Occipital lobe (tissue), 2 donors: ENCODE measurements around the gene PCSK4. TPM values are rescaled to one million over a fixed set of nuclear protein-coding genes. Genes with fewer than 3 reads are reported as not detected.
"Not testable (repeated sequence)": the region's sequence is repeated elsewhere in the genome, so short reads cannot be mapped to it uniquely, and the experiment has no call there.

Experiments
- DNase-seq: peaks from one replicate; lab custom pipeline; 2025; lab: John Stamatoyannopoulos, UW
- total RNA-seq: library from RNA; depleted of rRNA; stranded (reverse); fragments of >200 nt; gene quantifications from one replicate; pipeline ENCODE4 v1.2.3, GENCODE V29; 2014

Gene PCSK4
- total RNA-seq, 1 donor from 2014 or later, result 1.7 TPM

DNA sequence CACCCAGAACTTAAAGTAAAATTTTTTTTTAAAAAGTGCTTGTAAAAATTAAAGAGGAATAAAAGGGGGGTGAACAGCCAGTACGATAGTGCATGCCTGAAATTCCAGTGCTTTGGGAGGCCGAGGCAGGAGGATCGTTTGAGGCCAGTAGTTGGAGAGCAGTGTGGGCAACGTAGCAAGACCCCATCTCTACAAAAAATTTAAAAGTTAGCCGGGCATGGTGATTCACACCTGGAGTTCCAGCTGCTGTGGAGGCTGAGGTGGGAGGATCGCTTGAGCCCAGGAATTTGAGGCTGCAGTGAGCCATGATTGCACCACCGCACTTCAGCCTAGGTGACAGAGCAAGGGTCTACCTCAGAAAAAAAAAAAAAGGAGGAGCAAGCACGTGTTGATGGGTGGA lies 14.9 kb upstream of the PCSK4 start:
- no peak for DNase-seq

DNA sequence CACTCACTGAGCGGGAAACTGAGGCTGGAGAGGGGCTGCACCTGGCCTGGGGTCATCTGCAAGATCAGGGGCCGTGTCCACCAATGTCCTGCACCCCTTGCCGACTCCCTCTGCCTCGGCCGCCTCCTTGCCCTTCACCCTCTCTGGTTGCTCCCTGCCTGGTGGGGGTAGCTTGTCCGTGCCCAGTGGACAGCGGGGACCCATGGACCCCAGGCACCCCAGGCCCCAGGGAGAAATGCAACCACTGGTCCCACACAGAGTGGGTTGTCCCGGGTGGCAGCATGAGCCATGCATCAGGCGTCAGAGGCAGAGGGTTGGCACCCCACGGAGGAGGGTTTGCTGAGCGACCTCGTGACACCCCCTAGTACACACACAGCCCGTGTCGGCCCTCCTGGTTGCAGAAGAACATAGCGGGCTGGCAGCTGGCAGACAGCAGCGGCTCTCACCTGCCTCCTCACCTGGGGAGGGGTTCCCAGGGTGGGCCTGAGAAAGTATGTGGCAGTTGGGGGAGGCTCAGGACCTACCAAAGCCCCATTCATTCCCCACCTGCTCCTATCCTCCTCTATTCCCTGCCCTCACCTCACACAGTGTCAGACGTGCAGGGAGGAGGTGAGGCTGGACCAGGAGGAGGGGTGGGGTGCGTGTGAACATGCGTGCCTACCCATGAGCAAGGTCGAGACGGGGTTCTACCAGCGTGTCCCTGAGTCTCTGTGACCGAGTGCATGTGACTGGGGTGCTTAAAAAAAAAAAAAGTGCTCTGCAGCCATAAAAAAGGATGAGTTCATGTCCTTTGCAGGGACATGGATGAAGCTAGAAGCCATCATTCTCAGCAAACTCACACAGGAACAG lies 14.0 kb upstream of the PCSK4 start:
- DNase-seq, result no peak

DNA sequence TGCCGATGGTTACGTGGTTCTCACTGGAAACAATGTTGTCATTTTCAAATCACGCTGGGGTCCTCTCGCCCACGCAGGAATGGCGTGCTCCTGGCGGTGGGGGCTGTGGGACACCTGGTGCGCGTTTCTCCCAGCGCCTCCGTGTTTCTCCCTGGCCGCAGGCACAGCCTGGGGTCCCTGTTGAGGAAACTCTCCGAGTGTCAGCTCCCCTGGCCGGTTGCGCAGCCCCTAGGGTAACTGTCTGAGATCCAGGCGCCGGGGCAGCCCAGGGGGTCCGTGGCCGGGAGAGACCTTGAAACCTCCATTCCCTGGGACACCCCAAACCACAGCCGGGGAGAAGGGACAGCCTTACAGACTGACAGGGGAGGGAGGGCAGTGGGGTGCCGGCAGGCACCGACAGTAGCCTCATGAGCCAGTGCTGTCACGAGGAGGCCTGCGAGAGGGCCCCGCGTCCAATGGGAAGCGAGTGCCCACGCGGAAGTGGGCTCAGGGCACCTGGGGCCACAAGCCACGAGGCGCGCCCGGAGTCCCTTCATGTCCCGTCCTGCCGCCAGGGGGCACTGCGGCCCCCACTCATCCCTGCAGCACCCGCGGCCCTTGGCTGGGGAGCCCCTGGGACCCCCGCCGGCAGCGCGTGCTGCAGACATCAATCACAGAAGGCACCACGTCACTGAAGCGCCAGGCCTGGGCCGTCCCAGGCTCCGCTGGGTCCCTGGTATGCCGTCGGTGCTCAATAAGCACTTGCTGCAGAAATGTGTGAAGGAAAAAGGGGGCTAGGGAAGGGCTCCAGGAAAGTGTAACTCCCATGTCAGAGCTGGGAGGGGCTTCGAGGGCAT lies 13.2 kb upstream of the PCSK4 start:
- DNase-seq, result no peak

DNA sequence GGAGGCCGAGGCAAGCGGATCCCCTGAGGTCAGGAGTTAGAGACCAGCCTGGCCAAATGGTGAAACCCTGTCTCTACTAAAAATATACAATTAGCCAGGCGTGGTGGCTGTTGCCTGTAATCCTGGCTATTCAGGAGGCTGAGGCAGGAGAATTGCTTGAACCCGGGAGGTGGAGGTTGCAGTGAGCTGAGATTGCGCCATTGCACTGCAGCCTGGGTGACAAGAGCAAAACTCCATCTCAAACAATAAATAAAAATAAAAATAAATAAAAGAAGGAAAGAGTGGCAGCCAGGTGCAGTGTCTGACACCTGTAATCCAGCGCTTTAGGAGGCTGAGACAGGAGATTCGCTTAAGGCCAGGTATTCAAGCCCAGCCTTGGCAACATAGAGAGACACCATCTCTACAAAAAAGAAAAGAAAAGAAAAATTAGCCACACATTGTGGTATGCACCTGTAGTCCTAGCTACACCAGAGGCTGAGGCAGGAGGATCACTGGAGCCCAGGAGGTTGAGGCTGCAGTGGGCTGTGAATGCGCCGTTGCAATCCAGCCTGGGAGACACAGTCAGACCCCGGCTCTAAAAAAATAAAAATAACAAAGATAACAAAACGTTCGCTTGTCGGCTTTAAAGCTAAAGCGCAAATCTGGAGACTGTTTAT lies 12.4 kb upstream of the PCSK4 start:
- no peak for DNase-seq

DNA sequence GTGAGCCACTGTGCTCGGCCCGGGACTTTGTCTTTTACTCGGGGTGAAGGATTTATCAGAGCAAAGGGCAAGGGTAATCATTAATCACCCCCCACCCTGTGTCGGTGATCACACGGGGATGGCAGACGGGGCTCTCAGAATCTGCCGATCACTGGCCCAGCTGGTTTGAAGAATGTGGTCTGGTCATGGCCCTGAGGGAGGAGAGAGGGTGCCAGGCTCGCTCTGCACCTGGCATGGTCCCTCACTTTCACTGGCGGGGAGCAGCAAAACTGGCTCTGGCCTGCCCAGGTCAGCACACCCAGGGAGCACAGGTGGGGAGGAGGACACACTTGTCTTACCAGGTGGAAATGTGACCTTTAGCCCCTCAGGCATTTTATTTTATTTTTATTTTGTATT lies 11.0 kb upstream of the PCSK4 start:
- no peak for DNase-seq

DNA sequence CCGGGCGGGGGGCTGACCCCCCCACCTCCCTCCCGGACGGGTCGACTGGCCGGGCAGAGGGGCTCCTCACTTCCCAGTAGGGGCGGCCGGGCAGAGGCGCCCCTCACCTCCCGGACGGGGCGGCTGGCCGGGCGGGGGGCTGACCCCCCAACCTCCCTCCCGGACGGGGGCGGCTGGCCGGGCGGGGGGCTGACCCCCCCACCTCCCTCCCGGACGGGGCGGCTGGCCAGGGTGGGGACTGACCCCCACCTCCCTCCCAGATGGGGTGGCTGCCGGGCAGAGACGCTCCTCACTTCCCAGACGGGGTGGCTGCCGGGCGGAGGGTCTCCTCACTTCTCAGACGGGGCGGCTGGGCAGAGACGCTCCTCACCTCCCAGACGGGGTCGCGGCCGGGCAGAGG lies 9.1 kb upstream of the PCSK4 start:
- not testable (repeated sequence) for DNase-seq

DNA sequence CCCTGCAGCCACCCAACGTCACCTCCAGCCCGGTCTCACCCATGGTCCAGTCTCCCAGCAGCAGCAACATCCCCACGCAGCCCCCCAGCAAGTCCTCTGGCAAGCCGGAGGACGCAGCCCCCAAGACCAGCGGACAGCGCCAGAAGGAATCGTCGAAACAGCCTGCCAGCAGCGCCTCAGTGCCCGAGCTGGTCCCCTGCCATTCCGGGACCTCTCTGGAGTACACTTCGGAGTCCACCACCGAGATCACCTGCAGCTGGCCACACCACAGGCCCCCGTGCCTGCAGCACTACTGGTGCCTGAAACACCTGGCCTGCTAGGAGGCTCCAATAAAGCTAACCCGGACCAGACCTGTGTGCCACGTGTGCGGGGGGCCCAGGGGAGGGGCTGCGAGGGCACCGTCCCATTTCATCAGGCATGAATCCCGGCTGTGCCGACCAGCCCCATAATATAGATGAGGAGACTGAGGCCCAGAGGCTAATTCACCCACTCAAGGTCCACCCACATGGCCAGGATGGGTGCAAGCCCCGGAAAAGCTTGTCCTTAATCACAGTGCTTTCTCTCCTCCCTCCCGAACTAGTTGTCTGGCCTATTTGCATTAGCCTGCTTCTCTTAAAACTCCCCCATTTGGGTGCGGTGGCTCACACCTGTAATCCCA lies 7.6 kb upstream of the PCSK4 start:
- DNase-seq, result no peak

DNA sequence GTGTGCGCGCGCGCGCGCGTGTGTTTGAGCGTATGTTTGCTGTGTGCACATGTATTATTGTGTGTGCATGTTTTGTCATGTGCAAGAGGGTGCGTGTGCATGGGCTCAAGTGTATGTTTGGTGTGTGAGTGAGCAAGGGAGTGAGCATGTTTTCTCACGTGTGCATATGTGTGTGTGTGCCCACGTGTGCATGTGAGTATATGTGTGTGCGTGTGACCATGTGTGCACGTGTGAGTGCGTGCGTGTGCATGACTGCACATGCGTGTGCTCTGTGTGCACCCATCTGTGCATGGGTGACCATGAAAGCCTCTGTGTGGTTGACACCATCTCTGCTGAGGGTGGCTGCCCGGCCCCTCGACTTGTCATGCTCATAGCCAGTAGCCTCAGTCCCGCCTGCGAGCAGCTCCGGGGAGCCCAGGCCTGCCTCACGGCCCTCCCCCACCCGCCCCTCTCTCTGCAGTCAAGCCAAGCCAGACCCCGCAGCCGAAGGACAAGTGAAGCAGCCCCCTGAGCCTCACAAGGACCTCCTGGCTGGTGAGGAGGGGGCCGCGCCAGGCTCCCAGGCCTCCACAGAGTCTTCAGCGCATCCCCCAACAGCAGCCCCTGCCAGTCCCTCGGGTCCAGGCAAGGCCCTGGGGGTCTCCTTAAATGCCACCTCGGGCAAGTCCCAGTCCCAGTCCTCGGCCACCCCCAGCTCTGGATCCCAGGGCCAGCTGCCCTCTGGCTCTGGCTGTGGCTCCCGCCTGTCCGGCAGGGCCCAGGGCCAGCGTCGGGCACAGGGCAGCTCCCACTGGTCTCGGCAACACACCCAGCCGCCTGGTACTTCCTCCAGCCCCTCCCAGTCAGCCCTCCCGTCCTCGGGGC lies 6.8 kb upstream of the PCSK4 start:
- DNase-seq, result no peak

DNA sequence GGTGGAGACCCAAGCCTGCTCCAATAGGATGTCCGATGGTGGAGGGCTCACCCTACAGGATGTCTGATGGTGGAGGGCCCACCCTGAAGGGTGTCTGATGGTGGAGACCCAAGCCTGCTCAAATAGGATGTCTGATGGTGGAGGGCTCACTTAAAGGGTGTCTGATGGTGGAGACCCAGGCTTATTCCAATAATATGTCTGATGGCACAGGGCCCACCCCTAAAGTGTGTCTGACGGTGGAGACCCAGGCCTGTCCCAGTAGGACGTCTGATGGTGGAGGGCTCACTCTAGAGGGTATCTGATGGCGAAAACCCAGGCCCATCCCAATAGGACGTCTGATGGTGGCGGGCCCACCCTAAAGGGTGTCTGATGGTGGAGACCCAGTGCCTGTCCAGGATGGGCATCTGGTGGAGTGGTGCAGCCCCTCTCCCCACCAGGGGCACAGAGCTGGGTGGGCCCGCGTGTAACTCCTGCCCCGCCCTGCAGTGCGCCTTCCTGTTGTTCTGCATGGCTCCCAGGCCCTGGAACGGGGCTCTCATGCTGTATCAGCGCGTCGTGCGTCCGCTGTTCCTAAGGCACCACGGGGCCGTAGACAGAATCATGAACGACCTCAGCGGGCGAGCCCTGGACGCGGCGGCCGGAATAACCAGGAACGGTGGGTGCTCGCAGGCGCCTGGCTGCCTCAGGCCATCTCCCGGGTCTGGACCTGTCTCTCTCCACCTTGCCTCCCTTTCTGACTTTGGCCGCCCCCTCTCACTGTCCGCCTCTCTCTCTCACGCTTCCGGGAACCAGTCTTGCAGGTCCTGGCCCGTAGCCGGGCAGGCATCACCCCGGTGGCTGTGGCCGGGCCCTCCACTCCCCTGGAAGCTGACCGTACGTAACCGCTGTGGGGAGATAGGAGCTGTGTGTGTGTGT lies 5.9 kb upstream of the PCSK4 start:
- no peak for DNase-seq

DNA sequence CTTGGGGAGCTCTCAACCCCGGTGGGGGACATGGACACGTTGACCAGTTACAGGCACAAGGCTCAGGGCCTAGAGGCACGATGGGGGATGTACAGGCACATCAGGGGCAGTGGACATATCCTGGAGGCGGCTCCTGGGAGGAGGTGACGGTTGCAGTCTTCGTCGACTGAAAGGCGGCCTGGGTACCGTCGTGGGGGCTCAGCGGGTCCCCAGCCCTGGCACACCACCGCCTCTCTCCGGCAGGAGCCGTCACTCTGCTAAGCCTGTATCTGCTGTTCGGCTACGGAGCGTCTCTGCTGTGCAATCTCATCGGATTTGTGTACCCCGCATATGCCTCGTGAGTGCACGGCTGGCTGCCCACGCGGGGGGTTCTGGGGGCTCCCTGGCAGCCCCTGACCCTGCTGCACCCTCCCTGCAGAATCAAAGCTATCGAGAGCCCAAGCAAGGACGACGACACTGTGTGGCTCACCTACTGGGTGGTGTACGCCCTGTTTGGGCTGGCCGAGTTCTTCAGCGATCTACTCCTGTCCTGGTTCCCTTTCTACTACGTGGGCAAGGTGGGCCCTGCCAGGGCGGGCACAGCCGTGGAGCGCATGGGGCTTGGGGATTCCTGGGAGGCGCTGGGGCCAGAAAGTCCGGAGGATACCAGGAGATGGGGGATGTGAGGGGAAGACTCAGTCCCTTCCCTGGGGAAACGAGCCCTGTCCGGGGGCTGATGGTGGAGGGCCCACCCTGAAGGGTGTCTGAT lies 5.1 kb upstream of the PCSK4 start:
- DNase-seq, result no peak

DNA sequence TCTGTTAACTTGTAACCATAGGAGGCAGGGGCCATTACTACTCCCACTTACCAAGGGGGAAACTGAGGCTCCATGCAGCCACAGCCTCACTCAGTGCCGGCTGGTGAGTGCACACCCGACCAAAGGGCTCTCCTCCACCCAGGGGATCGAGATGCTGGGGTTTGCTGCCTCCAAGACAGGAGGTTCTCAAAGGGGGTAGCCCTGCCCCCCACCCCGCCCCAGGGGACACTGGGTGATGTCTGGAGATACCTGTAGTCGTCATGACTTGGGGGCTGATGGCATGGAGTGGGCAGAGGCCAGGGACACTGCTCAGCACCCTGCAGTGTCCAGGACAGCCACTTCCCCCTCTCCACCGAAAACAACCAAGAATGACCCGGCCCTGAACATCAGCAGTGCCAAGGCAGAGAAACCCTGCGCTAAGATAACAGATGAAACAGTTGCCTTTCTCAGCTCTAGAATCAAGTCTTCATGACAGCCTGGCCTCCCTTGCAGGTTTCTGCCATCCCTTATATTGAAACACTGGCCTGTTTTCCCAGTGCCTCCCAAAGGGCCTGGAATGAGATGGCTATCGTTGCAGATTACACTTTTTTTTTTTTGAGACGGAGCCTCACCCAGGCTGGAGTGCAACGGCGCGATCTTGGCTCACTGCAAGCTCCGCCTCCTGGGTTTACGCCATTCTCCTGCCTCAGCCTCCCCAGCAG lies 4.1 kb upstream of the PCSK4 start:
- DNase-seq, result no peak

DNA sequence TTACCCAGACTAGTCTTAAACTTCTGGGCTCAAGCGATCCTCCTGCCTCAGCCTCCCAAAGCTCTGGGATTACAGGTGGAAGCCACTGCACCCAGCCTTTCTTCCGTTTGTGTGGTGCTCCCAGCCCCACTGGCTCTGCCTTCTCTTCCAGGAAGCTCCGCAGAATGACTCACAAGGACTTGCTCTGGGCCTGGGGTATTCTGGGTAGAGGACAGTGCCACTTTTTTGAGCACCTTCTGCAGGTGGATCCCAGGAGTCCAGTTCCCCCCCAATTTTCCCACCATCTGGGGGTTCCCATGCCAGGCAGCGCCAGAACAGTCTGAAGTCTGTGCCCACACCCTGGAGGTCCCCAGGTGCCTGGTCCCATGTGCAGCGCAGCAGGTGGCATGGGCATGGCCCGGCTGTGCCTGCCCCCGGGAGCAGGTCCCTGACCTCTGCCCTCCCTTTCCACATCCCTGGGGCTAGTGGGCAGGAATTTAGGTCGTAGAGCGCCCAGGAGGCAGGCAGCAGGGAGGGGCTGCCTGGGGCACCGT lies 2.4 kb upstream of the PCSK4 start:
- no peak for DNase-seq

DNA sequence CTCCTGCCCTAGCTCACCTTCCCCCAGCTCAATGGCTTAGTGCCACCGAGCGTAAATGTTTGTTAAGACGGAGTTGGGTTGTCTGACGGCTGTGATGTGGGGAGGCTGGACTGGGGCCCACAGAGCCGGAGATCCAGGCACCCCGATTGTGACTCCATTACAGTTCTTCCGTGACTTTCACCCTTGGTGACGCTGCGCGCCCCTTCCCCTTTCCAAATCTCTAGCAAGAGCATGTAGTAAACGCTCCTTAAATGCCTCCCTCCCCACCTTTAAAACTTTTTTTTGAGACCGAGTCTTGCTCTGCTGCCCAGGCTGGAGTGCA lies 1.7 kb upstream of the PCSK4 start:
- no peak for DNase-seq

DNA sequence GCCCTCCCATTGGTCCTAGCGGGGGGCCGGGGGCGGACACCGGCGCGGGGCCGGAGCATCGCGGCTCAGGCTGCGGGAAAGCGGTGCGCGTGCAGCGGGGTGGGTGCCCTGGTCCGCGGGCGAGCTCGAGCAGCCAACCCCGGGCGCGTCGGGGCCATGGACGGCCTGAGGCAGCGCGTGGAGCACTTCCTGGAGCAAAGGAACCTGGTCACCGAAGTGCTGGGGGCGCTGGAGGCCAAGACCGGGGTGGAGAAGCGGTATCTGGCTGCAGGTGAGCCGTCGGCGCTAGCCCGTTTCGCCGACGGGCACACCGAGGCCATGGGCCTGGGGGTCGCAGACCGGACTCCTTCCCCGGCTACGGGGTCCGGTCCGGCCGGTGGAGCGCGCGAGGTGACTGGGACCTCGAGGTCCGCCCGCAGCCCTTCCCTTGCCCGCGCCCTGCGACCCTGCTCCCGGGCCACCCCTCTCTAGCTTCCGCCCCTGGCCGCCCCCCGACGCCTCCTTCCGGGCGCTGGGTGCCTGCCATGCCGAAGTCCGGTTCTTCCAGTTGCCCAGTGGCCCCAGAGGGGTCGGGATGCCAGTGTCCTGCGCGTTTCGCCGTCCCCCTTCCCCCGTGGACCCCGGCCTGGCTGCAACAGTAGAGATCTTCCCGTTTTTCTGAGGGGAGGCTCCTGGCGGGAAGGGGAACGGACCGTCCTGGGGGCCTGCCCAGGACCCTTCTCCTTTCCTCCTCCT lies 1.1 kb upstream of the PCSK4 start, which contains the start of gene REEP6:
Gene REEP6, plus strand, starts transcription at position 68 of the 735 bp plus-strand sequence. Its CDS starts 89 bp downstream, at position 157.
- no peak for DNase-seq

DNA sequence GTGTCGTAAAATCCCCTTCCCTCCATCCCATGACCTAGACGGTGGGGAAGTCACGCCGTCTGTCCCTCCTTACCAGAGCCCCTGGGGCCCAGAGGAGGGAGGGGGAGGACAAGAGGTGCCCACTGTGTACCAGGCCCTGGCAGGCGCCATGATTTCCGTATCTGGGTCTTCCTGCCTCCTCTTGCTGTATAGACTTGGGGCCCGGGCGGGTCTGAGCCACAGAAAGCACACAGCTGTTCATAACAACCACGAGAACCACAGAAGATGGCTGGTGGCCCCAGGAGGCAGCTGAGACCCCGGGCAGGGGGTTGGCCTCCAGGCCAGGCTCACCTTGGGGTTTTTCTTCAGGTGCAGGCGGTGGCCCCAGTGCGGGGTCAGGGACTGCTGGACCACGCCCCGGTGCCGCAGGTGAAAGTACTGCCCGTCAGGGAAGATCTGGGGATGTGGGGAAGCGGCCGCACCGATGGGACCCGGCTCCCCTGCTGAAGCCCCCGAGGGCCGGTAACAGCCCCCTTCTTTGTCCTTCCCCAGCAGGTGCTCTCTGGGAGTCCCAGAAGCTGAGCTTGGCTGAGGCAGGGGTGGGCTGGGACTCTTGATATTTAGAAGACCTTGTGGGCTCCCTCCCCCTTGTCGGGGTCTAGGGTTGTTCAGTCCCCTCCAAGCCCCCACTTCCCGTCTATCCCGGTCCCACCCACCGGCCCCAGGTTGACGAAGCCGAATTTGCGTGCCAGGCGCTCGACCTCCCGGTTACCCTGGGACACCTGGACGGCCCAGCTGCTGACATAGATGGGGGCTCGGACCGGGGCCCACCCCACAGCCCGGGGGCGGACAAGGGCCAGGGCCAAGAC lies 463 bp downstream of the PCSK4 start:
- no peak for DNase-seq

DNA sequence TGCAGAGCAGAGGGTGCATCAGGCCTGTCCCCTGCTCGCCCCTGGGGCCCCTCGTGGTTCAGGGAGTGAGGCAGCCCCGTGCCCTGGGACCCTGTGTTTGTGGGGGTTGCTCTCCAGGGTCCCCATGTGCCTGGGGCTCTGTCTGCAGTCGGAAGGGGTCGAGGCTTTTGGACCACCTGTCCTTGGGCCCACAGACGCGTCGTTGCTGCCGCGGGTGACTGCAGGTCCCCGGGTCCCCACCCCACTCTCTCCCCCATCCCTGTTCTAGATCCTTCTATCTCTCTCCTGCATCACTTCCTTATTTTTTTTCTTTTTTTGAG lies 1.9 kb downstream of the PCSK4 start:
- DNase-seq, result no peak
